ENCODE data around the gene C2CD2L.

The C2CD2L gene

GRCh38 chr11:119095066-119095880 is 11.9 kb upstream of the C2CD2L start:
- peak; percentile 2; the same call in 1 of the 2 replicates for TF ChIP-seq CTCF (conservative IDR thresholded peaks at IDR 0.05; ENCODE audit: low read depth, low read length)
- Histone ChIP-seq H2AFZ (ENCODE audit: low read depth) (peak overlapping the region; percentile 17; the same call in 1 of the 2 replicates), H3K36me3 (ENCODE audit: insufficient read depth) (0 out of 2 replicates have a peak, but pooled peaks cover 3% of the 10 kb centered on the region), H3K4me1 (ENCODE audit: low read depth, poor library complexity, severe bottlenecking) (peaks cover 27% of the 10 kb centered on the region), H3K27me3 (ENCODE audit: insufficient read depth, low read depth) (no peaks in the 10 kb centered on the region), H3K4me2 (peak overlapping the region; percentile 71), H4K20me1 (ENCODE audit: insufficient read depth) (peaks cover 9% of the 10 kb centered on the region), H3K9ac (peak overlapping the region; percentile 87), H3K79me2 (ENCODE audit: insufficient read depth, low read depth) (peaks cover 32% of the 10 kb centered on the region), H3K4me3 (IDR thresholded peaks at IDR 0.05; ENCODE audit: insufficient read depth, low read depth, low read length) (no peak overlapping the region), H3K27ac (peak overlapping the region; percentile 69)

DNA sequence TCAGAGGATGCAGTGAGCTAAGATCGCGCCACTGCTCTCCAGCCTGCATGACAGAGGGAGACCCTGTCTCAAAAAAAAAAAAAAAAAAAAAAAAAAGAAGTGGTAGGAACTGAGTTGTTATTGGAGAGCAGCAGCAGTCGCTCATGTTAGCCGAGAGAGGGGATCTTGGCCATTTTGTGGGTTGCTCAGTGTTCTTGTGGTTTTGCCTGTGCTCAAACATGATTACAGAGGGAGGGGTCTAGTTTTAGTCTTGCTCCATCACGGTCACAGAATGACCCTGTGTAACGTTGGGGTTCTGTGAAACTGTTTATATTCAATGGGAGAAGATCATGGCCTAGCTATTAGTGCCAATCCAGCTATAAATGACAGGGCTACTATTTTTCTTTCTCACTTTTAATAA is 7.4 kb upstream of the C2CD2L start:
- no peak overlapping the region for H3K9ac ChIP-seq
- H3K4me2 ChIP-seq: peak overlapping the region; percentile 94; the same call in 1 of the 2 replicates
- no peak for TF ChIP-seq CTCF (conservative IDR thresholded peaks at IDR 0.05; ENCODE audit: low read depth, low read length)
- no peak overlapping the region for H3K4me3 ChIP-seq (IDR thresholded peaks at IDR 0.05; ENCODE audit: insufficient read depth, low read depth, low read length)
- no peak overlapping the region for H2AFZ ChIP-seq (ENCODE audit: low read depth)
- H3K79me2 ChIP-seq (ENCODE audit: insufficient read depth, low read depth): peaks cover 25% of the 10 kb centered on the region; the same call in 1 of the 2 replicates
- H3K4me1 ChIP-seq (ENCODE audit: low read depth, poor library complexity, severe bottlenecking): peaks cover 32% of the 10 kb centered on the region
- no peaks in the 10 kb centered on the region for H4K20me1 ChIP-seq (ENCODE audit: insufficient read depth)
- H3K27me3 ChIP-seq (ENCODE audit: insufficient read depth, low read depth): no peaks in the 10 kb centered on the region
- H3K36me3 ChIP-seq (ENCODE audit: insufficient read depth): no peaks in the 10 kb centered on the region
- no peak overlapping the region for H3K27ac ChIP-seq

DNA sequence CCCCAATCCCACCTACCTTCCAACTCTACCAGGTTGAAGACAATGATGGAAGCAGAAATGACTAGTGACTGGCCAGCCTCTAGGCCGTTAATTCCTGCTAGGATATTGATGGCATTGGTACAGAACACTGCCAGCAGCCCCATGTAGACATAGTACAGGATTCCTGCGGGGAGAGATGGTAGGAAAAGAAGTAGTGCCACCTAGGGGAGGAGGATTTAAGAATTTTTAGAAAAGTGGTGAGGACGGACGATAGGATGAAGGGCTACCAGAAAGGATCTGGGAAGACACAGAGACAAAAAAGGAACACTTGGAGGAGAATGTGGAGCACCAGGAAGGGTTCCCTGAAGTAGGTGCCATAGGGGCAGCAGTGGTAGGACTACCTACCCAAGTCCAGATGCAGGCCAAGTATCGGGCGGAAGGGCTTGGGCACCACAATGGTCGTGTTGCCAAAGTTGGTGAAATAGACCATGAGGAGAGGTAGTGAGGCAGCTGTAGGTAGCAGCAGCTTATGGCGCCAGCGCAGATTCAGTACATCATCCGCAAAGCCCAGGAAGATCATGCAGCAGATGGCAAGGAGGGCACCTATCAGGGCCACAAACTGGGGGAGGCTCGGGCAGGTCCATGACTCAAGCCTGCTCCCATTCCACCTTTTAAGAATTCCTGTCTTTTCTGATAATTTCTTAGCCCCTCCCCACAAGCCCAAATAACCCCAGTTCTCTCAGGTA is 6.7 kb upstream of the C2CD2L start:
- no peak overlapping the region; the same call in 1 of the 2 replicates for H2AFZ ChIP-seq (ENCODE audit: low read depth)
- peak overlapping the region; percentile 94 for H3K4me2 ChIP-seq
- H3K4me3 ChIP-seq (IDR thresholded peaks at IDR 0.05; ENCODE audit: insufficient read depth, low read depth, low read length): no peak overlapping the region
- no peaks in the 10 kb centered on the region for H4K20me1 ChIP-seq (ENCODE audit: insufficient read depth)
- H3K9ac ChIP-seq: peak overlapping the region; percentile 92; the same call in 1 of the 2 replicates
- H3K4me1 ChIP-seq (ENCODE audit: low read depth, poor library complexity, severe bottlenecking): peaks cover 36% of the 10 kb centered on the region
- H3K27me3 ChIP-seq (ENCODE audit: insufficient read depth, low read depth): no peaks in the 10 kb centered on the region
- peak; percentile 37; the same call in 1 of the 2 replicates for TF ChIP-seq CTCF (conservative IDR thresholded peaks at IDR 0.05; ENCODE audit: low read depth, low read length)
- no peak overlapping the region; the same call in 1 of the 2 replicates for H3K27ac ChIP-seq
- no peaks in the 10 kb centered on the region for H3K36me3 ChIP-seq (ENCODE audit: insufficient read depth)
- peaks cover 21% of the 10 kb centered on the region; the same call in 1 of the 2 replicates for H3K79me2 ChIP-seq (ENCODE audit: insufficient read depth, low read depth)

DNA sequence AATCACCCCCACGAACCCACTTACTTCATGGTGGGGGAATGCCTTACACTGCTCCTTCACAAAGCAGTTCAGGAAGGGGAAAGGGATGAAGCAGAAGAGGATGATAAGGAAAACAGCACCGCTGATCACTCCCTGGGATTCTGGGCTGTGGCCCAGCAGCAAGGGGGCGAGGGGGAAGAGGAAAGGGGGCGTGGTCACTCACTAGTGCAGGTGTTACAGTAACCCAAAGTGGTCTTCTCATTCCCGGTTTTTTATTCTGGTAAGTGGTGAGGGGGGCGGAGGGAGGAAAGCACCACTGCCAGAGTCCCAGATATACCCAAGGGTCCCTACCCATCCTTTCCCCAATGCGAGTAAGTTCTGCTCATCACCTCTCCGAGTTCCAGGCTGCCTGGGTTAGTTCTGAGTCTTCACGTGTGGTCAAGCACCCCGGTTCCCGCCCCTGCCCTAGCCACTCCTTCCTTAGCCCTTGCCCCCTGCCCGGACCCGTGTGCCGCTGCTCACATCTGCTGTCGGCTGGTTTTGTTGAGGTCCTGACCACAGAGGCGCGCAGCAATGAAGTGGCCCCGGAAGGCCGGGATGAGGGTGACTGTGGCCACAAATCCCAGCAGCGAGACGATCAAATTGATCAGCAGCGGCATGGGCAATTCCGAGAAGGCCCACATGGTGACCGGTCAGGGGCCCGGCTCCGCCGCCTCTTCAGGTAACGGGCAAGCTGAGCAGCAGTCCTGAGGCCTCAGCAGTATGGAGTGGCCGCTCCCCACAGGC is 6.0 kb upstream of the C2CD2L start:
- TF ChIP-seq CTCF (conservative IDR thresholded peaks at IDR 0.05; ENCODE audit: low read depth, low read length): no peak
- H3K79me2 ChIP-seq (ENCODE audit: insufficient read depth, low read depth): peaks cover 21% of the 10 kb centered on the region; the same call in 1 of the 2 replicates
- H3K4me1 ChIP-seq (ENCODE audit: low read depth, poor library complexity, severe bottlenecking): peaks cover 38% of the 10 kb centered on the region
- H3K9ac ChIP-seq: peak overlapping the region; percentile 92
- no peaks in the 10 kb centered on the region for H3K36me3 ChIP-seq (ENCODE audit: insufficient read depth)
- no peaks in the 10 kb centered on the region for H4K20me1 ChIP-seq (ENCODE audit: insufficient read depth)
- H3K27ac ChIP-seq: peak overlapping the region; percentile 94
- no peaks in the 10 kb centered on the region for H3K27me3 ChIP-seq (ENCODE audit: insufficient read depth, low read depth)
- H3K4me3 ChIP-seq (IDR thresholded peaks at IDR 0.05; ENCODE audit: insufficient read depth, low read depth, low read length): no peak overlapping the region
- peak overlapping the region; percentile 94 for H3K4me2 ChIP-seq
- H2AFZ ChIP-seq (ENCODE audit: low read depth): peak overlapping the region; percentile 73

Data from KMS-11 (cell line).